H9 (cell line): Measurements from ENCODE around the gene HPGDS. TPM values are rescaled to one million over a fixed set of nuclear protein-coding genes. Genes with fewer than 3 reads are reported as not detected.

Experiments used
- DNase-seq: peaks from one replicate; pipeline ENCODE4 v3.0.0-alpha.2; 2017
- H2AFZ ChIP-seq: one replicate; pipeline ENCODE4 v1.6.1; 2013; ENCODE audit warnings: mild to moderate bottlenecking, low read length, control low read depth, moderate library complexity
- H2AK5ac ChIP-seq: 2 replicates; pipeline ENCODE4 v1.6.1; 2013; ENCODE audit warnings: low read length, control low read depth, mixed read lengths; ENCODE audit not compliant: insufficient read length
- H2BK120ac ChIP-seq: one replicate; pipeline ENCODE4 v1.6.1; 2013; ENCODE audit warnings: low read depth, mild to moderate bottlenecking, low read length, control low read depth, inconsistent platforms; ENCODE audit not compliant: poor library complexity, severe bottlenecking
- H2BK12ac ChIP-seq: 2 replicates; pipeline ENCODE4 v1.6.1; 2013; ENCODE audit warnings: low read length, control low read depth, mixed read lengths, low read depth; ENCODE audit not compliant: insufficient read length
- H2BK15ac ChIP-seq: 2 replicates; pipeline ENCODE4 v1.6.1; 2013; ENCODE audit warnings: low read depth, low read length, control low read depth
- H2BK20ac ChIP-seq: one replicate; pipeline ENCODE4 v1.6.1; 2013; ENCODE audit warnings: low read depth, mild to moderate bottlenecking, low read length, control low read depth, inconsistent platforms; ENCODE audit not compliant: poor library complexity, severe bottlenecking
- H2BK5ac ChIP-seq: 2 replicates; pipeline ENCODE4 v1.6.1; 2013; ENCODE audit warnings: low read length, control low read depth, mixed read lengths; ENCODE audit not compliant: insufficient read length
- H3K14ac ChIP-seq: 2 replicates; pipeline ENCODE4 v1.6.1; 2013; ENCODE audit warnings: low read length, control low read depth; ENCODE audit not compliant: insufficient read depth
- H3K18ac ChIP-seq: 2 replicates; pipeline ENCODE4 v1.6.1; 2013; ENCODE audit warnings: low read depth, mild to moderate bottlenecking, mixed read lengths, low read length, control low read depth; ENCODE audit not compliant: insufficient read length
- H3K23ac ChIP-seq: 2 replicates; pipeline ENCODE4 v1.6.1; 2013; ENCODE audit warnings: low read length, control low read depth, mixed read lengths, low read depth; ENCODE audit not compliant: insufficient read length
- H3K23me2 ChIP-seq: 2 replicates; pipeline ENCODE4 v1.6.1; 2013; ENCODE audit warnings: low read depth, mild to moderate bottlenecking, mixed read lengths, low read length, control low read depth; ENCODE audit not compliant: insufficient read length, poor library complexity, severe bottlenecking
- H3K27ac ChIP-seq: 2 replicates; pipeline ENCODE4 v1.5.1; 2013; ENCODE audit warnings: low read length, control low read depth, mixed read lengths, low read depth; ENCODE audit not compliant: insufficient read length
- H3K27me3 ChIP-seq: 2 replicates; pipeline ENCODE4 v1.6.1; 2013; ENCODE audit warnings: low read length, control low read depth, inconsistent platforms; ENCODE audit not compliant: insufficient read depth
- H3K4ac ChIP-seq: 2 replicates; pipeline ENCODE4 v1.6.1; 2013; ENCODE audit warnings: low read depth, mild to moderate bottlenecking, control low read depth, inconsistent platforms, low read length, moderate library complexity
- H3K4me1 ChIP-seq: 2 replicates; pipeline ENCODE4 v1.6.1; 2013; ENCODE audit warnings: low read length, control low read depth, inconsistent platforms; ENCODE audit not compliant: insufficient read depth
- H3K4me2 ChIP-seq: 2 replicates; pipeline ENCODE4 v1.6.1; 2013; ENCODE audit warnings: low read length, control low read depth, mixed read lengths; ENCODE audit not compliant: insufficient read length, insufficient read depth
- H3K56ac ChIP-seq: 2 replicates; pipeline ENCODE4 v1.6.1; 2013; ENCODE audit warnings: low read depth, mild to moderate bottlenecking, mixed read lengths, low read length, control low read depth; ENCODE audit not compliant: insufficient read length
- H3K79me1 ChIP-seq: 2 replicates; pipeline ENCODE4 v1.6.1; 2013; ENCODE audit warnings: low read depth, mild to moderate bottlenecking, moderate library complexity, low read length, control low read depth, inconsistent platforms; ENCODE audit not compliant: insufficient read depth, poor library complexity, severe bottlenecking
- H3K79me2 ChIP-seq: 2 replicates; pipeline ENCODE4 v1.6.1; 2013; ENCODE audit warnings: low read length, control low read depth, inconsistent platforms; ENCODE audit not compliant: insufficient read depth
- H3K9ac ChIP-seq: 2 replicates; pipeline ENCODE4 v1.6.1; 2013; ENCODE audit warnings: low read length, control low read depth, mixed read lengths; ENCODE audit not compliant: insufficient read length; ENCODE audit errors: extremely low read depth
- H3K9me3 ChIP-seq: one replicate; pipeline ENCODE4 v1.6.1; 2013; ENCODE audit warnings: low read depth, low read length, inconsistent platforms; ENCODE audit not compliant: control insufficient read depth
- H3T11ph ChIP-seq: one replicate; pipeline ENCODE4 v1.6.1; 2013; ENCODE audit warnings: mild to moderate bottlenecking, low read length, control low read depth, inconsistent platforms
- H4K20me1 ChIP-seq: one replicate; pipeline ENCODE4 v1.6.1; 2013; ENCODE audit not compliant: control insufficient read depth, insufficient read length, insufficient read depth
- H4K5ac ChIP-seq: 2 replicates; pipeline ENCODE4 v1.6.1; 2013; ENCODE audit warnings: low read depth, mild to moderate bottlenecking, mixed read lengths, low read length, control low read depth; ENCODE audit not compliant: insufficient read length
- H4K8ac ChIP-seq: replicated peaks from 2 replicates; pipeline ENCODE4 v1.6.1; 2013; ENCODE audit warnings: low read length, control low read depth, mixed read lengths, low read depth; ENCODE audit not compliant: insufficient read length
- H4K91ac ChIP-seq: 2 replicates; pipeline ENCODE4 v1.6.1; 2013; ENCODE audit warnings: low read depth, mild to moderate bottlenecking, moderate library complexity, mixed read lengths, low read length, control low read depth; ENCODE audit not compliant: insufficient read length
- H3K27ac Mint-ChIP-seq, 3 experiments: 2 replicates in 2 of 3; 3 replicates in 1 of 3; pipeline ENCODE4 v1.8.0; 2020 to 2021; ENCODE audit warnings: mixed read lengths in 3 of 3, mild to moderate bottlenecking in 1 of 3, moderate library complexity in 1 of 3
- H3K27me3 Mint-ChIP-seq: 2 replicates; pipeline ENCODE4 v1.8.0; 2021; ENCODE audit warnings: low read depth, mild to moderate bottlenecking, moderate library complexity, mixed read lengths
- H3K36me3 Mint-ChIP-seq, 3 experiments: 2 replicates in 2 of 3; 3 replicates in 1 of 3; pipeline ENCODE4 v1.8.0; 2020 to 2021; ENCODE audit warnings: low read depth in 3 of 3, mixed read lengths in 3 of 3; ENCODE audit not compliant: insufficient read depth in 1 of 3
- H3K4me1 Mint-ChIP-seq, 2 experiments: 2 replicates each; pipeline ENCODE4 v1.8.0; 2020; ENCODE audit warnings: mixed read lengths in 2 of 2
- H3K4me3 Mint-ChIP-seq, 2 experiments: 2 replicates in 1 of 2; 3 replicates in 1 of 2; pipeline ENCODE4 v1.8.0; 2020 to 2021; ENCODE audit warnings: mild to moderate bottlenecking in 2 of 2, mixed read lengths in 2 of 2, moderate library complexity in 1 of 2
- H3K9me3 Mint-ChIP-seq, 2 experiments: 2 replicates in 1 of 2; 3 replicates in 1 of 2; pipeline ENCODE4 v1.8.0; 2020; ENCODE audit warnings: mild to moderate bottlenecking in 2 of 2, mixed read lengths in 2 of 2, moderate library complexity in 1 of 2
- WGBS: extraction: QIAGEN DNeasy Blood & Tissue Kit; methylation state at CpG from one replicate; pipeline ENCODE4 v1.1.7; 2013; ENCODE audit warnings: missing lambda C conversion rate, low lambda C conversion rate, mixed read lengths; ENCODE audit not compliant: insufficient read length; ENCODE audit errors: extremely low coverage; 5-methylcytosine and 5-hydroxymethylcytosine counted together
- total RNA-seq: library from RNA; stranded (reverse); gene quantifications from 2 replicates; pipeline ENCODE4 v1.2.1, GENCODE V29; 2021
- TF ChIP-seq, protein P1 (sequence below): fragments of 200-600 bp; sonication (generic); conservative IDR thresholded peaks from 3 replicates; pipeline ENCODE4 v1.8.0; 2021; ENCODE audit warnings: antibody characterized with exemption, mild to moderate bottlenecking

HPGDS gene
- total RNA-seq, 1 experiment from 2014 or later = not detected

GRCh38 chr4:94372991-94373390 lies 30.4 kb upstream of the HPGDS start:
- Histone ChIP-seq H3K4me2 (no peak overlapping the region), H2BK20ac (no peak overlapping the region), H3K14ac (no peak overlapping the region), H3K27ac (no peak overlapping the region), H2BK15ac (no peak overlapping the region), H2BK120ac (no peak overlapping the region), H4K5ac (no peak overlapping the region), H3K79me2 (no peaks in the 10 kb centered on the region), H3K18ac (no peak overlapping the region), H3K23ac (no peak overlapping the region), H2AK5ac (no peak overlapping the region), H3K9ac (no peak overlapping the region), H3K4me1 (no peaks in the 10 kb centered on the region), H3K23me2 (no peaks in the 10 kb centered on the region), H4K20me1 (no peaks in the 10 kb centered on the region), H3T11ph (no peak overlapping the region), H2BK5ac (no peak overlapping the region), H4K91ac (no peak overlapping the region), H2AFZ (no peak overlapping the region), H2BK12ac (no peak overlapping the region), H3K27me3 (no peaks in the 10 kb centered on the region), H3K4ac (no peak overlapping the region), H4K8ac (no peak overlapping the region), H3K56ac (no peak overlapping the region), H3K9me3 (no peaks in the 10 kb centered on the region), H3K79me1 (no peaks in the 10 kb centered on the region)
- DNase-seq = no peak
- Mint-ChIP-seq H3K27me3 (no peaks in the 10 kb centered on the region), H3K9me3 (no peaks in the 10 kb centered on the region; a peak in 1 of 5 replicates), H3K4me3 (no peak overlapping the region), H3K27ac (no peak overlapping the region), H3K36me3 (no peaks in the 10 kb centered on the region), H3K4me1 (peaks cover 0 to 2% of the 10 kb centered on the region in 2 experiments; a peak in 1 of 4 replicates)
- whole genome bisulfite sequencing = no CpG with 5 or more reads among the region's 3 CpGs
- TF ChIP-seq, protein P1, sequence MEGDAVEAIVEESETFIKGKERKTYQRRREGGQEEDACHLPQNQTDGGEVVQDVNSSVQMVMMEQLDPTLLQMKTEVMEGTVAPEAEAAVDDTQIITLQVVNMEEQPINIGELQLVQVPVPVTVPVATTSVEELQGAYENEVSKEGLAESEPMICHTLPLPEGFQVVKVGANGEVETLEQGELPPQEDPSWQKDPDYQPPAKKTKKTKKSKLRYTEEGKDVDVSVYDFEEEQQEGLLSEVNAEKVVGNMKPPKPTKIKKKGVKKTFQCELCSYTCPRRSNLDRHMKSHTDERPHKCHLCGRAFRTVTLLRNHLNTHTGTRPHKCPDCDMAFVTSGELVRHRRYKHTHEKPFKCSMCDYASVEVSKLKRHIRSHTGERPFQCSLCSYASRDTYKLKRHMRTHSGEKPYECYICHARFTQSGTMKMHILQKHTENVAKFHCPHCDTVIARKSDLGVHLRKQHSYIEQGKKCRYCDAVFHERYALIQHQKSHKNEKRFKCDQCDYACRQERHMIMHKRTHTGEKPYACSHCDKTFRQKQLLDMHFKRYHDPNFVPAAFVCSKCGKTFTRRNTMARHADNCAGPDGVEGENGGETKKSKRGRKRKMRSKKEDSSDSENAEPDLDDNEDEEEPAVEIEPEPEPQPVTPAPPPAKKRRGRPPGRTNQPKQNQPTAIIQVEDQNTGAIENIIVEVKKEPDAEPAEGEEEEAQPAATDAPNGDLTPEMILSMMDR = no peak
